GM06990 (cell line): ENCODE data around the gene SOCS1.

Experiments used
- DNase-seq: peaks from one replicate; pipeline ENCODE4 v3.0.0-alpha.2; 2011; ENCODE audit not compliant: insufficient read length; ENCODE audit errors: extremely low read depth
- H3K27me3 ChIP-seq: replicated peaks from 2 replicates; pipeline ENCODE4 v1.6.0; 2011; ENCODE audit warnings: low read length; ENCODE audit not compliant: control insufficient read depth, insufficient read depth
- H3K36me3 ChIP-seq: 2 replicates; pipeline ENCODE4 v1.5.1; 2011; ENCODE audit warnings: low read length; ENCODE audit not compliant: control insufficient read depth, insufficient read depth
- H3K4me3 ChIP-seq: replicated peaks from 2 replicates; pipeline ENCODE4 v1.5.1; 2011; ENCODE audit warnings: low read depth, mild to moderate bottlenecking, control low read depth, low read length
- CTCF ChIP-seq: IDR thresholded peaks from 2 replicates; pipeline ENCODE4 v1.5.1; 2011; ENCODE audit warnings: low read length, control low read depth, mild to moderate bottlenecking, inconsistent platforms; ENCODE audit not compliant: insufficient read depth, poor library complexity, severe bottlenecking

The SOCS1 gene

GRCh38 chr16:11272921-11273720 is 17.1 kb upstream of the SOCS1 start, which contains the start of gene PRM3:
TSS of gene PRM3 (minus strand) at chr16:11273629. CDS start at chr16:11273595, 34 bp downstream.
- Histone ChIP-seq H3K27me3 (no peaks in the 10 kb centered on the region; the same call in 1 of the 2 replicates), H3K36me3 (no peaks in the 10 kb centered on the region), H3K4me3 (no peak within 1 kb of the TSS)
- TF ChIP-seq CTCF, result no peak
- DNase-seq, result no peak

- Histone ChIP-seq H3K4me3 (no peak overlapping the region), H3K27me3 (no peaks in the 10 kb centered on the region; the same call in 1 of the 2 replicates), H3K36me3 (no peaks in the 10 kb centered on the region)
- no peak for DNase-seq
- TF ChIP-seq CTCF, result no peak
Observed at GRCh38 chr16:11272484-11272883, 16.5 kb upstream of the SOCS1 start.

GRCh38 chr16:11271610-11272009 is 15.6 kb upstream of the SOCS1 start:
- H3K4me3 ChIP-seq, result no peak overlapping the region

GRCh38 chr16:11270602-11271162 is 14.7 kb upstream of the SOCS1 start:
- TF ChIP-seq CTCF, result no peak
- Histone ChIP-seq H3K4me3 (no peak overlapping the region), H3K27me3 (no peaks in the 10 kb centered on the region; the same call in 1 of the 2 replicates)

More at GRCh38 chr16:11271610-11272009, 15.6 kb upstream of the SOCS1 start:
- H3K36me3 ChIP-seq, result no peaks in the 10 kb centered on the region
- DNase-seq, result no peak
- no peaks in the 10 kb centered on the region; the same call in 1 of the 2 replicates for H3K27me3 ChIP-seq
- TF ChIP-seq CTCF, result no peak

GRCh38 chr16:11268921-11269375 is 12.9 kb upstream of the SOCS1 start, which contains the start of gene TNP2:
TSS of gene TNP2 (minus strand) at chr16:11269325. CDS start at chr16:11269262, 63 bp downstream.
- no peak for DNase-seq
- H3K36me3 ChIP-seq, result no peaks in the 10 kb centered on the region
- no peak for TF ChIP-seq CTCF
- H3K27me3 ChIP-seq, result no peaks in the 10 kb centered on the region; the same call in 1 of the 2 replicates
- H3K4me3 ChIP-seq, result no peak within 1 kb of the TSS

More at GRCh38 chr16:11270602-11271162, 14.7 kb upstream of the SOCS1 start:
- H3K36me3 ChIP-seq, result no peaks in the 10 kb centered on the region
- no peak for DNase-seq
